GM21423 (cell line): Measurements from ENCODE around the gene ARHGAP20.
"Not testable (repeated sequence)": the region's sequence is repeated elsewhere in the genome, so short reads cannot be mapped to it uniquely, and the experiment has no call there.

ENCODE experiments used
- ATAC-seq: cut with Tn5 transposase; IDR thresholded peaks from one replicate; pipeline ENCODE4 v1.9.1; 2021; ENCODE audit warnings: mild to moderate bottlenecking, moderate library complexity; ENCODE audit not compliant: unreplicated experiment

Gene ARHGAP20

DNA sequence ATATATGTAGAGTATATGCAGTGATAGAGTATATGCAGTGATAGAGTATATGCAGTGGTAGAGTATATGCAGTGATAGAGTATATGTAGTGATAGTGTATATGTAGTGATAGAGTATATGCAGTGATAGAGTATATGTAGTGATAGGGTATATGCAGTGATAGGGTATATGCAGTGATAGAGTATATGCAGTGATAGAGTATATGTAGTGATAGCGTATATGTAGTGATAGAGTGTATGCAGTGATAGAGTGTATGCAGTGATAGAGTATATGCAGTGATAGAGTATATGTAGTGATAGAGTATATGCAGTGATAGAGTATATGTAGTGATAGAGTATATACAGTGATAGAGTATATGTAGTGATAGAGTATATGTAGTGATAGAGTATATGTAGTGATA is 92.9 kb downstream of the ARHGAP20 start:
- ATAC-seq = not testable (repeated sequence)

DNA sequence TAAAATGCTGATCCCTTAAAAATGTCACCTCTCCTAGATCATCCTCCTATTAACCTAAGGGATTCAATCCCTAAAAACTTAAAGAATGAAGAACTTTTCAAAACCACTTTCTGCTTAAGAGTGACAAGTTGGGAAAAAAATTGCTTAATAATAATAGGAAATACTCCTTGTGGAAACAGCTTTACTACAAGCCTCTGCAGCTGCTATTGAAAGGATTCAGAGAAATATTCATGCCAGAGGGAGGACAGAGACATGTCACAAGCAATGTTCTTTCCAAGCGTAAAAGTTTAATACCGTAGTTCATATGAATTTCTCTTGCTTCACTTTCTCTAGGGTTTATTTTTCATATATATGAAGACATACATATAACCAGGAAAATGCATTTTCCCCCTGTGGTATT is 98.2 kb downstream of the ARHGAP20 start:
- ATAC-seq = no peak

DNA sequence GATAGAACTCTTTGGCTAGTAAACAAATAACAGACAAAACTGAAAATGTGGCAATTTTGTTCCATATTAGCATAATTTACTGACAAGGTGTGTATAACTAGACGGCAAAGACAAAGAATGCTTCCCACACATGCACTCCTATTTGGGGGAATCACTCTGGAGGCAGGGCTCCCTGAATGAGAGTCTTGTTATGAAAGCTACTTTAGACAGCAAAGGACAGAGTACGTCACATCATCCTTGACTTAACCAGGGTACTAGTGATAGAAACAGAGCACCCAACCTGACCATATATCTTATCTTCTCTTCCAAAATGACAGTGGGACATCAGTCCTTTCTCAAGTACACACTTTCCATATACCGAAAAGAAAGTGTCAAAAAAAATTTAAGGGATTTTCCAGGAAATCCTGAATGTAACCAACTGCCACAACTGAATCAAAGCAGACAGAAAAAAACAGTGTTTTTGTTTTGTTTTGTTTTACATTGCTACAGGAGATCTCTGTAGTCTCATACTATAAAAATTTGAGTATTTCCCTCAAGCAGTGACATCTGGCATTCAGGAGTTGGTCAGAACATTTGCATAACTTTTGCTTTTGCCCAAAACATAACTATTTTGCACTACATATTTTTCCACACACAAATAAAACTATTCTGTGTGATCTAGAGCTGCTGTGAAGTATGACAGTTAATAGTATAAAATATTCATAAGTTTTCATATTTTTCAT is 98.9 kb downstream of the ARHGAP20 start:
- no peak for ATAC-seq

DNA sequence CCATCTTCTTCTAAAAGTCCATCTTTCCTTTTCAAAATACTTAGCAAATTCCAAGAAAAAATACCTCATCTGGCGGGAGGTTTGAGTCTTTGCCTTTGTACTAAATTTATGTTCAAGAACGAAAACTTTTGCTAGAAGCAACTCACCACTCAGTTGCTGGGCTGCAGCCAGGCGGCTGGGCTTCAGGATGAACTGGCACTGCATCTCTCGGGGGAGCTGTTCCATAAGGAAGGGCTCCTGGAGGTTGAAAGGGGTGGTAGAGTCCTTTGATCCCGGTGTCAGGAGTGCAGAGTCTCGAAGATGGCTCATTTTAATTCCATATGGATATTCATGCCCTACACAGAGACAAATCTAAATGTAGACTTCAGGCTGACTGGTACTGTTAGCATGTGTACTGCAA is 105.8 kb downstream of the ARHGAP20 start:
- no peak for ATAC-seq

DNA sequence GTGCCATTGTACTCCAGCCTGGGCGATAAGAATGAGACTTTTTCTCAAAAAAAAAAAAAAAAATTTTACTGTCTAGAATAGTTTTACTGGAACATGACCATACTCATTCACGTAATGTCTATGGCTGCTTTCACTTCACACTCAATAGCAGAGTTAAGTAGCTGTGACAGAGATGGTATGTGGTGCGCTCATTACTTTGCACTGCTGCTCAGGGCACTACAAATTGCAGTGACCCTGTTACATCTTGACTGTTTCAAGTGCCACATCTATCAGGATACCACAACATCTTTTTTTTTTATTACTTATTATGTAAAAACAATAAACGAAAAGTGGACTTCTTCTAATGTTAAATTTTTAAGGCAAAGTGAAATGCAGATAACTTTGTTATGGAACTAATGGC is 110.3 kb downstream of the ARHGAP20 start:
- ATAC-seq = no peak

DNA sequence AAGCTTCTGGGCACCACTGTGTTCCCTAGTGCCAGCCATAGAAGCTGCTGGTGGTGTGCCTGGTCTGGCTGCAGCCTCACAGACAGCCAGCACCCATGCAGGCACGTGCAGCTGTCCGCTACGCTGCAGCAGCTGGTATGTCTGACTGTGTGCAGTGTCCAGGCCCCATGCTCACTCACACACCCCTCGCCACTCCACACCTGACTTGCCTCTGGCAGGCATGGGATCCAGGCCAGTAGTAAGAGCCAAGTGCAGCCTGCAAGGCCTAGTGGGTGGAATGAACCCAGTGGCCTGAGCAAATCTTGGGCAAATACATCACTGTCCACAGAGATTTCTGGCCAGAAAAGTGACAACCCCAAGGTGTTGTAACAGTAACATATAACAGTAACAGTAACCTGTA is 111.9 kb downstream of the ARHGAP20 start:
- ATAC-seq = no peak

DNA sequence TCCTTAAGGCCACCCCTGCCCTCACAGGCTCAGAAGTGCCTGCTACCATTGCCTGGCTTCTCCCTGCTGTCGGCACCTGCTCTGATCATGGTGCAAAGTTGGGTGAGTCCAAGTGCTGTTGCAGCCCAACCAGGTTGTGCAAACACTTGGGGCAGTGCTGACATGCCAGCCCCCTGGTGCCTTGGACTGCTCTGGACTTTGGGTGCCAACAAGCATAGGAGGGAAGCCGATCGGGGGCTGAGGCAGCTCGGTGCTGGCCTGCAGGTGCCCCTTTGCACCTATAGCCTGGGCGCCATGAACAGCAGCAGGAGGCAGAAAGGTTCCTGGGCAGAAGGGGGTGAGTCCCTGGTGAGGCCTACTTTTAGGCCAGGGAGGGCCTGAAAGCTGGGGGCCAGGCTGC is 113.0 kb downstream of the ARHGAP20 start:
- ATAC-seq = no peak

DNA sequence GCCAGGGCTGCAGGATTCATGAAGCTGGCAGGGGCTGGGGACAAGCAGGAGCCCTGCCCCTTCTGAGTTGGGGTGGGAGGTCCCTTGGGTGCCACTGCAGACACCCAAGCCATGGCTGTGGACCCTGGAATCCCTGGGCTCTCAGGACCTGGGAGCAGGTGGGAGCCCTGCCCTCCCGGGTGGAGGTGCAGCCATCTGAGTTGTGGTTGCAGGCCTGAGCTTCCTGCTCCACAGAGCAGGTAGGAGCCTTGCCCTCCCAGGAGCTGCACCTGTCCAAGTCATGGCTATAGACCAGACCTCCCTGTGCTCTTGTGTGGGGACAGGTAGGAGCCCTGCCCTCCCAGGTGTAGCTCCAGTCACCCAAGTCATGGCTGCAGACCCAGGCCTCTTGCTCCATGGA is 113.5 kb downstream of the ARHGAP20 start:
- ATAC-seq = no peak

DNA sequence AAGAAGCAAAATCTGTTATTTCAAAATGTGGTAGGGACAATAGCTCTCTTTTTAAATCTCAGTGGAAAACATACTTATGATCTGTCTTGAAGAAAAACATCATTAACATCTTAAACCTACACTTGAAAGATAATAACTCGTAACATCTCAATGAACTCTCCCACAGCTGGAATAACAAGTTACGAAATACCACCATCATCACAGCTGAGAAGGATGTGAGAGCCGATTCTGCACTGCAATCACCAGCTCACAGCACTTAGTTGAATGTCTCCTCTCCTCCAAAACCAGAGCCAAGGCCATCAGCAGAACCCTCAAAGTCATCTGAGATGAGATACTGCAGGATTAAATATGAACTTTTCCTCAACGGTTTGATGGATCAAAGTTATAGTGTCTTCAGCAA is 124.3 kb downstream of the ARHGAP20 start:
- no peak for ATAC-seq

DNA sequence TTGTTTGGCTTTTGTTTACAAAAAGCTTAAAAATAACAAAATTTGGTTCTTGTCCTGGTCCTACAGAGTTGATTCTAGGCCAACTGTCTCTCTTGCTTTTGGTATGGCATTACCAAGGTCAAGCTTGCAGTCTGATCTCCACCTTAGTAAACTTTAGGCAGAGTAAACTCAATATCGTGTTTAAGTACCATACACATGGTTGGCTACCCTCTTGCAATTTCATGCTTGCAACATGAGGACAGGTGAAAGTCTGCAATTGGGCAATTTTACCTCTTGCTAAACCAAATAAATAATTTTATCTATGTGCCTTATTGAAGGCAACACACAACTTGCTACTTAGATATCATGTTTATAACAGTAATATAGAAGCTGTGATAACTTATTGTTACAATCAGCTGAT is 125.1 kb downstream of the ARHGAP20 start:
- no peak for ATAC-seq

DNA sequence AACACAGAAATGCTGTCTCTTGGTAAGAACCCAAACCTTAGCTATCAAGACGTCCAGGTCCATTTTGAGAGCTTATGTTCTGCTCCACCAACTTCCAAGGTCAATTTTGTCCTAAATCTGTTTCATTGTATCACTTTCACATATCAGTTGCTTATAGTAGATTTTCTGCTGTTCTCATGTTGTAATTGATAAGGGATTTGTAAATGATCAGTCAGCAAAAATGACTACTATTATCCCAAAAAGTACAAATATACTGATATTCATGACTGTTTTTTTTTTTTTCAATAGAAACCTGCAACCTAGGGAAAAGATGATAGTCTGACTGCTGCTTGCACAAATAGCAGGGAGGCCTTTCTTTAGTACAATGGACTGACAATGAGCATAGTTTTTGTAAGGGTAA is 128.1 kb downstream of the ARHGAP20 start:
- no peak for ATAC-seq

DNA sequence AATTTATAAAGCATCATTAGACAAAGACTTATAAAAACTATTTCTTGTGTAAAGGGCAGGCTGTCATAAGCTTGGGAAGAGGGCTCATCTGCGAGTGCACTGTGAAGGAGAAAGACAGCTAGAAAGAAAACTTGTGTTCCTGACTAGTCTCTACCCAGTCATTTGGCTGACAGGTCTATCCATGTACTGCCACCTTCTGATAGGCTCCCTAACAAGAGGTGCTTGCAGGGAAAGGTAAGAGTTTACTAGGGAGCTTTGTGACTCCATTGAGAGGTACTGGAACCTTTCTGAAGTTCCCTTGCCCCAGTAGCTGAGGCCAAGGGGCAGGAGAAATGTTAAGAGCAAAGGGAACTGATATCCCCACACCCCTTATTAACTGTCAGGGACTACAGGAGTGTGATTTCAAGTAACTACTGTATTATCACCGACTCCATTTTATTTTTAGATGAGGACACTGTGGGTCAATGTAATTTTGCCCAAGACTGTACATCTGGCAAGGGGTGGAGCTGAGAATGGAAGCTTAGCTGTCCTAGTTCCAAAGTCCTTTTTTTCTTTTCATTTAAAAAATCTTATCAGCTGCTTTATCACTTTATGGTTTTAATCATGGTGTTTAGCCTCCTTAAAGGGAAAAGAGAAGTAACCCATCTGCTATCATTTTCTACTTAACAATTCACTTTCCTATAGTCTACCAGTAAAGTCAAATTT is 129.4 kb downstream of the ARHGAP20 start:
- no peak for ATAC-seq

DNA sequence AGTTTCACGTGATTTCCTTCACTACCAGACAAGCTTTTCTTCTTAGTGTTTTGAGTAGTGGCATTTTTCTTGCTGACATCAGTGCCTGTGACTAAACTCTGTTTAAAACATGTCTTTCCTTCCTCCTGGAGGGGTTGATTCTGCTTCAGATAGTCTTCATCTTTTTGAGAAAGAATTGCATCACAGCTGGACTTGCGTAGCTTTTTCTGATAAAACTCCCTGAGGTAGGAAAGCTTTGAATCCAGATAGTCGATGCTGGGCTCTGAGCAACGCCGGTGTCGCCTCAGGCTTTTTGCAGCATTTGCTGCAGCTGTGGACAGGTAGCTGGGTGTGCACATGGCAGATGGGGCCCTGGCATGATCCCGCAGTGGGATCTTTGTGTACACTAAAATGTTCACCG is 131.7 kb downstream of the ARHGAP20 start:
- ATAC-seq = no peak

DNA sequence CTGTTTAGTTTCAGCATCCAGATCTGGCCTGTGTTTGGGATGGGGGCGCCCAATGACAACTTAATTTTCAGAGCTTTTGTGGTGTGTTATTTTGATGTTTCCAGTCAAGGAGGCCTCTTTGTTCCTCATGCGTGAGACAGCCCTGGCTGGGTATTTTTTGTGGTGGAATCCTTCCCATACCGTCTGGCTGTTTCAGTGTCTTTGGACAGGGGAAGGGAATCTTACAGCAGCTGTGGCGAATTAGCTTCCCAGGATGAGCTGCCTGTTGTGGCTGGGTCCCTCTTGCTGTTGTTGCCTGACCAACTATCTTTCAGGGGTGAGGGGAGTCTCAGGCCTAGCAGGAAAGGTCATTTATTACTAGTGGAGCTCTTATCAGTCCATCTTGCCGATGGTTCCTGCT is 138.8 kb downstream of the ARHGAP20 start:
- no peak for ATAC-seq

DNA sequence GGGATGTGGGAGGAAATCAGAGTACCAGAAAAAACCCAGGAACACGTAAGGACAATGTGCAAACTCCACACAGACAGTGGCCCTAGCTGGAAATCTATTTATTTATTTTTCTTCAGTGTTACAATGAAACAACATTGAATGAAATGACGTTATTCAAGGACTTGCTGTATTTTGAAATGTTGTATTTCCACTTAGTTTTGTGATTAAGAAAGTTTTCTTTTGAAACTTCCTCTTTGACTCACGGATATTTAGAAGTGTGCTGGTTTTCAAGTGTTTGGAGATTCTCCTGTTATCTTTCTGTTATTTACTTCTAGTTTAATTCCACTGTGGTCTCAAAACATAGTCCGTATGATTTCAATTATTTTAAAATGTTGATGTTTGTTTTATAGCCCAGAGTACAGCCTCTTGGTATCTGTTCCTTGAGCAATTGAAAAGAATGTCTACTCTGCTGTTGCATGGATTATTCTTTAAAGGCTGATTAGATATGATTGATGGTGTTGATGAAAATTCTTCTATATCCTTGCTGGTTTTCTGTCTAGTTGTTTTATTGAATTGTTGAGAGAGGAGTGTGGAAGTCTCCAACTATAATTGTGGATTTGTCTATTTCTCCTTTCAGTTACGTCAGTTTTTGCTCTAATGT is 141.0 kb downstream of the ARHGAP20 start:
- no peak for ATAC-seq

DNA sequence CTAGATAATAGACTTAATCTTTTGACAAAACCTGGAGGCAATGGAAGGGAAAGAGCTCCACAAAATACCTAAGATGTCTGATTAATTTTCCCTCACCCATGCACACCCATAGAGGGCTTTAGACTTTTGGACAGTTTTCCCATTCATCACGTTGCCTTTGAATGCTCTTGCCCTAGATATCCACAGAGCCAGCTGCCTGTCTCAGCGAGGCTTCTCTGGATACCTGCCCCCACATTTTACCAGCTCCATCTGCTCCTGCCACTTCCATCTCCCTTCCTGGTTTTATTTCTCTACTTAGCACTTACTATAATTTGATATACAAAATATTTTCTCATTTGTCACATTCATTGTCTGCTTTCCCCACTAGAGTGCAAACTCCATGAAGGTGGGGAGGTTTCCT is 145.7 kb downstream of the ARHGAP20 start:
- no peak for ATAC-seq

DNA sequence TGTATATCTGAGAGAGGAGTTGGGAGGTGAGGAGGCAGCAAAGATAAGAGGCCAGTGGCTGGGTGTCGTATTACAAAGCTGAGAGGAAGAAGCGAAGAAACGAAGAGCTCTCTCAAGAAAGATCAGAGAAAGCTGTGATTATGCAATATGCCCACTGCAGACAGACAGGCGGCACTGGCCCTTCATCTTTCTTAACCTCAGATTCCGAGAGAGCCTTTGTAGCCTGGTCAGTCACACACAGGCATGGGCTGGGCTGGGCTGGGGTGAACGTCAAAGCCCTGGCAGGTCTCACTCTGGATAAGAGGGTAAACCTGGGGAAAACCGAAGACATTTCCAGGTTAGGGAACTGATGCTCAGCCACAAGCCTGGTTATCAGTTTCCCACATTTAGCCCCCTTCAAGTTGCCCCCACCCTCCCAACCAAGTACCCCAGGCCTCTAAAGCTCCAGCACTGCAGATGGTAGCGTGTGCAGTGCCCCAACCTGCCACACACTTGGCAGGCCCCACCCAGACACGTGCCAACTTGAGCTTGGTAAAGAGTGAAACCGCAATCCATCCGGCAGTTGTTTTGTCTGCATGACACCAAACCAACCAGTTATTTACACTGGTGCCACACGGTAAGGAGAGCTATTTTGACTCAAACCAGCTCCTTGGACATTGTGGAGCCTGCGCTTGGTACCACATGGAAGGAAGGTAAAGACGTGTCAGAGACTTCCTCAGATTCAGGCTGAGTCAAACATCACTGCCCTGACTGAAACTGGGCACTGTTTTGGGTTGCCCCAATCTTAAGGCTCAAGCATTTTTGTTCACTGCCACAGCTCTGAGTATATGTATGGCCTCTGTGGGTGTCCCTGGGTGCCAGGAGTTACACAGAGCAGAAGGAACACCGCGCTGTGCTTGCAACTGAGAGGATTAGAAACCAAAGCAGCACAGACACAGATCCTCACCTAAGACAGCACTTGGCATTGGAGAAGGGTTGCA is 146.6 kb downstream of the ARHGAP20 start:
- ATAC-seq = no peak

DNA sequence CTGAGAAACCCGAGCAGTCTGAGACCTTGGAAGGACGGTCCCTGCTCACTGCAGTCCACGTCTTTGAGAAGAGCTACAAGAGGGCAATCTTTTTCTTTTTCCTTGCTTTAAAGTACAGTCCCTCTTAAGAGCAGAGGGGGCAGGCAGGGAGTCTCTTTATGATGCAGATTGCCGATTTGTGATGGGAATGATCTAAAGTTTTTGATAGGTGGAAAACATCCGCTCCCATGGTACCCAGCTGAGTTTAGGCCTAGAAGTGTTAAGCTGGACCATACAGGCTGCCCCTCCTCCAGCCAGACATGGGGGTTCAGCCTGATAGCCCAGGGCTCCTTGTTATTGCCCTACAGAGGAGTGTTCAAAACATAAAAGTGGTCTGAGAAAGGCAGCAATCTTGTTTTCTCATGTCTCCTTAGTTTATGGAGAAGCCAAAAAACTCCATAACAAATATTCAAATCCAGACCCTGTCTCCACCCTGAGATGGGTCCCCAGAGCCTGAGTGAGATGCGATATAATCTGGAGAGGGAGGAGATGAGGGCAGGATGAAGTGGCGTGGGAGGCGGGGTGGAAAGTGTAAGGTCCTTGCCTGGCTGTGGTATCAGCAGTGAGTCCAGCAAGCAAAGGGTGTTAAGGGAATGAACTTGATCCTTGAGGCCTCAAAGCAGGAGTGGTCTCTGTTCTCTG is 147.4 kb downstream of the ARHGAP20 start:
- no peak for ATAC-seq

DNA sequence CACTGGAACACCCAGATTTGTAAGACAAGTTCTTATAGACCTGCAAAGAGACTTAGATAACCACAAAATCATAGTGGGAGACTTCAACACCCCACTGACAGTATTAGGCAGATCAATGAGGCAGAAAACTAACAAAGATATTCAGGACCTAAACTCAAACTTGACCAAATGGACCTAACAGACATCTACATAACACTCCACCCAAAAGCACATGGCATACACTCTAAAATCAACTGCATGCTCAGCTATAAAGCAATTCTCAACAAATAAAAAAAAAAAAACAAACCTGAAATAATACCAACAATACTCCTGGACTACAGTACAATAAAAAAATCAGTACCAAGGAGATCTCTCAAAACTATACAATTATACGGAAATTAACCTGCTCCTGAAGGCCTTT is 167.5 kb downstream of the ARHGAP20 start:
- ATAC-seq = no peak

DNA sequence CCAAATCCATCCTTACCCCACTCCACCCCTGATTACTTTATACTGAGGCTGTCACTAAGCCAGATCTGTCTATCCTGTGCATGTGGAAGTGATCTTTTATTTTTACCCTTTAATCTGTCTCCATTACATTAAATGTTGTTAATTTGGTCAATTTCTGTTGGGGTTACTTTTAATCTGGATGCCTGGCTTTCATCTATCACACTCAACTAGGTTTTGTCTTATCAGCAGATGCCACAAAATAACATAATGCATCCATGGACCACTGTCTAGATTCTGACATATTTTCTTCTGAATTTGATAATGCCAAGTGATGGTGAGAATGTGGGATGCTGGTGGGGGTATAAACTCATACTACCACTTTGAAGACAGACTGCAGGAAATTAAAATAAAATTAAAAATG is 174.1 kb downstream of the ARHGAP20 start:
- ATAC-seq = no peak
